Skin epidermis (tissue), 12 donors: ENCODE data around the gene LDLRAD4.

Experiments used
- H3K27ac ChIP-seq, 21 experiments: fragments of 200-600 bp; sonication (generic) in 11 of 21; one replicate each; pipeline ENCODE4 v1.5.0; 2020; ENCODE audit warnings: mild to moderate bottlenecking in 3 of 21, inconsistent platforms in 2 of 21, moderate library complexity in 2 of 21
- H3K4me3 ChIP-seq, 7 experiments: fragments of 200-600 bp; sonication (generic) in 2 of 7; one replicate each; pipeline ENCODE4 v1.5.0; 2020; ENCODE audit warnings: inconsistent platforms in 2 of 7, mild to moderate bottlenecking in 2 of 7, moderate library complexity in 1 of 7

Gene LDLRAD4

GRCh38 chr18:13353084-13353823, 134.7 kb downstream of the LDLRAD4 start:
- H3K27ac ChIP-seq, result peak overlapping the region in 8 of 21 experiments; percentile 0 to 56 (median 30)
- H3K4me3 ChIP-seq, result no peak overlapping the region

- Histone ChIP-seq H3K27ac (no peak overlapping the region), H3K4me3 (no peak overlapping the region)
Measured at GRCh38 chr18:13354402-13354801, 135.8 kb downstream of the LDLRAD4 start.

GRCh38 chr18:13356032-13356431, 137.5 kb downstream of the LDLRAD4 start:
- Histone ChIP-seq H3K27ac (no peak overlapping the region), H3K4me3 (no peak overlapping the region)

- Histone ChIP-seq H3K4me3 (no peak overlapping the region), H3K27ac (no peak overlapping the region)
Measured at GRCh38 chr18:13357289-13357688, 138.7 kb downstream of the LDLRAD4 start.

- no peak overlapping the region for H3K4me3 ChIP-seq
- H3K27ac ChIP-seq, result no peak overlapping the region
Measured at GRCh38 chr18:13359210-13359609, 140.7 kb downstream of the LDLRAD4 start.

- Histone ChIP-seq H3K4me3 (no peak overlapping the region), H3K27ac (no peak overlapping the region)
Measured at GRCh38 chr18:13361431-13361830, 142.9 kb downstream of the LDLRAD4 start.

GRCh38 chr18:13362051-13362450, 143.5 kb downstream of the LDLRAD4 start:
- H3K4me3 ChIP-seq, result no peak overlapping the region
- H3K27ac ChIP-seq, result no peak overlapping the region

- H3K4me3 ChIP-seq, result no peak overlapping the region
- H3K27ac ChIP-seq, result no peak overlapping the region
Measured at GRCh38 chr18:13362607-13363006, 144.0 kb downstream of the LDLRAD4 start.

- Histone ChIP-seq H3K27ac (no peak overlapping the region), H3K4me3 (no peak overlapping the region)
Measured at GRCh38 chr18:13363359-13363758, 144.8 kb downstream of the LDLRAD4 start.

- Histone ChIP-seq H3K4me3 (no peak overlapping the region), H3K27ac (no peak overlapping the region)
Measured at GRCh38 chr18:13364721-13365205, 146.2 kb downstream of the LDLRAD4 start.

GRCh38 chr18:13366131-13366530, 147.6 kb downstream of the LDLRAD4 start:
- Histone ChIP-seq H3K27ac (no peak overlapping the region), H3K4me3 (no peak overlapping the region)

GRCh38 chr18:13366541-13366940, 148.0 kb downstream of the LDLRAD4 start:
- H3K27ac ChIP-seq, result no peak overlapping the region
- no peak overlapping the region for H3K4me3 ChIP-seq

GRCh38 chr18:13366962-13367892, 148.7 kb downstream of the LDLRAD4 start:
- H3K4me3 ChIP-seq, result no peak overlapping the region

GRCh38 chr18:13368080-13368813, 149.7 kb downstream of the LDLRAD4 start:
- Histone ChIP-seq H3K4me3 (no peak overlapping the region), H3K27ac (no peak overlapping the region)

More at GRCh38 chr18:13366962-13367892, 148.7 kb downstream of the LDLRAD4 start:
- no peak overlapping the region for H3K27ac ChIP-seq

- H3K27ac ChIP-seq, result peak overlapping the region in 1 of 21 experiments; percentile 41
- no peak overlapping the region for H3K4me3 ChIP-seq
Measured at GRCh38 chr18:13369353-13369752, 150.8 kb downstream of the LDLRAD4 start.

GRCh38 chr18:13369756-13370510, 151.4 kb downstream of the LDLRAD4 start:
- no peak overlapping the region for H3K4me3 ChIP-seq
- H3K27ac ChIP-seq, result peak overlapping the region in 1 of 21 experiments; percentile 41

GRCh38 chr18:13370995-13371625, 152.6 kb downstream of the LDLRAD4 start:
- Histone ChIP-seq H3K27ac (peak overlapping the region in 2 of 21 experiments; percentile 37 to 66), H3K4me3 (no peak overlapping the region)

- Histone ChIP-seq H3K27ac (peak overlapping the region in 4 of 21 experiments; percentile 1 to 66 (median 20)), H3K4me3 (no peak overlapping the region)
Measured at GRCh38 chr18:13371689-13372418, 153.3 kb downstream of the LDLRAD4 start.
